ENCODE results near the gene AGPAT3. TPM values are rescaled to one million over a fixed set of nuclear protein-coding genes. Genes with fewer than 3 reads are reported as not detected.
A peak's percentile ranks its signal among the peaks of the same experiment; 100 is the strongest.

AGPAT3 gene
- total and polyA plus RNA-seq, 8 donors = 13.6 to 49.6 (median 31.4) TPM

DNA sequence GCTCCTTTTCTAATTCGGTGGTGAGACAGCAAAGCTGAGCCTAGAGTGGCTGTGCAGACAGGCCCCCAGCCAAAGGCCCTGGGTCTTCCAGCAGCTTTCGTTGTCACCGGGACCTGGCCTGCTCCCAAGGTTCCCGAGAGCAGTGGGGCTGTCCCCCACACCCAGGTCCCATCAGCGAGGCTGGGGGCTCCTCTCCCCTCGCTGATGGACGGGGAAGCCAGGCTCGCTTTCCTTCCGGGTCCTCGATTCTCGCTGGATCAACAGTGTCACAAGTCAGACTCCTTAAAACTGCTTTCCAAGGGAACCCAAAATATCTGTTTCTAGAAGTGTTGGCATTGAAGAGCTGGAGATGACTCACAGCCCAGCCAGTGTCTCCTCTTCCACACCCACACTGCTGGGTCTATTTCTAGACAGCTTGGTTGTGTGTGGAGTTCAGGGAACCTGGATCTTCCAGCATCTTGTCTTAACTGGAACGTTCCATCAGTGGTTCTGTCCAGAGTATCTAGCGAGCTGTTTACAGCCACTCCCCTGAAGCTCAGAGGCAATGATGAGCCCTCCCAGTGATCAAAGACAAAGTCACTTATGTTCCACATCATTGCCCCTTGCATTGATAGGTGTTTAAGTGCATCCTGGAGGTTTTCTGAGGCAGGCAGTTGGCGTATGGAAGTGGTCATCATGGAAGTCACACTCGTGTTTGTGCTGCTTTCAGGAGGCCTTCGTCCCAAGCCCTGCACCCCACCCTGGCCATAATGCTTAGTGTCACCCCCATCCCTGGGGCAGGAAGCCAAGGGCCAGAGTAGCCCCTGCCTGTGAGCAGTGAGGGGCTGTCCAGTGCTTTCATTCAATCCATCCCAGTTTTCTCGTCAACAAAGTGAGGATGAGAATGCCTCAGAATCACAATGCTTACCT is 40.4 kb upstream of the AGPAT3 start:
- WGBS, 2 donors = 71 to 74% methylated on average over 17 of the region's 17 CpGs
- TF ChIP-seq, protein P1, sequence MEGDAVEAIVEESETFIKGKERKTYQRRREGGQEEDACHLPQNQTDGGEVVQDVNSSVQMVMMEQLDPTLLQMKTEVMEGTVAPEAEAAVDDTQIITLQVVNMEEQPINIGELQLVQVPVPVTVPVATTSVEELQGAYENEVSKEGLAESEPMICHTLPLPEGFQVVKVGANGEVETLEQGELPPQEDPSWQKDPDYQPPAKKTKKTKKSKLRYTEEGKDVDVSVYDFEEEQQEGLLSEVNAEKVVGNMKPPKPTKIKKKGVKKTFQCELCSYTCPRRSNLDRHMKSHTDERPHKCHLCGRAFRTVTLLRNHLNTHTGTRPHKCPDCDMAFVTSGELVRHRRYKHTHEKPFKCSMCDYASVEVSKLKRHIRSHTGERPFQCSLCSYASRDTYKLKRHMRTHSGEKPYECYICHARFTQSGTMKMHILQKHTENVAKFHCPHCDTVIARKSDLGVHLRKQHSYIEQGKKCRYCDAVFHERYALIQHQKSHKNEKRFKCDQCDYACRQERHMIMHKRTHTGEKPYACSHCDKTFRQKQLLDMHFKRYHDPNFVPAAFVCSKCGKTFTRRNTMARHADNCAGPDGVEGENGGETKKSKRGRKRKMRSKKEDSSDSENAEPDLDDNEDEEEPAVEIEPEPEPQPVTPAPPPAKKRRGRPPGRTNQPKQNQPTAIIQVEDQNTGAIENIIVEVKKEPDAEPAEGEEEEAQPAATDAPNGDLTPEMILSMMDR (IDR thresholded peaks at IDR 0.05) = no peak
- no peak overlapping the region for H3K27ac ChIP-seq
- ATAC-seq (peak in 2 of 4 donors; percentile 19 to 25), FAIRE-seq (no peak), DNase-seq (peak in 2 of 6 donors; percentile 44 to 47)
- no peaks in the 10 kb centered on the region for H3K27me3 ChIP-seq
- no peak overlapping the region for H3K4me3 ChIP-seq
- no peaks in the 10 kb centered on the region for H3K4me1 ChIP-seq
- no peaks in the 10 kb centered on the region for H3K36me3 ChIP-seq
- intact Hi-C loops (cut with DNase I) = no loop called here
- H3K9me3 ChIP-seq = no peaks in the 10 kb centered on the region

DNA sequence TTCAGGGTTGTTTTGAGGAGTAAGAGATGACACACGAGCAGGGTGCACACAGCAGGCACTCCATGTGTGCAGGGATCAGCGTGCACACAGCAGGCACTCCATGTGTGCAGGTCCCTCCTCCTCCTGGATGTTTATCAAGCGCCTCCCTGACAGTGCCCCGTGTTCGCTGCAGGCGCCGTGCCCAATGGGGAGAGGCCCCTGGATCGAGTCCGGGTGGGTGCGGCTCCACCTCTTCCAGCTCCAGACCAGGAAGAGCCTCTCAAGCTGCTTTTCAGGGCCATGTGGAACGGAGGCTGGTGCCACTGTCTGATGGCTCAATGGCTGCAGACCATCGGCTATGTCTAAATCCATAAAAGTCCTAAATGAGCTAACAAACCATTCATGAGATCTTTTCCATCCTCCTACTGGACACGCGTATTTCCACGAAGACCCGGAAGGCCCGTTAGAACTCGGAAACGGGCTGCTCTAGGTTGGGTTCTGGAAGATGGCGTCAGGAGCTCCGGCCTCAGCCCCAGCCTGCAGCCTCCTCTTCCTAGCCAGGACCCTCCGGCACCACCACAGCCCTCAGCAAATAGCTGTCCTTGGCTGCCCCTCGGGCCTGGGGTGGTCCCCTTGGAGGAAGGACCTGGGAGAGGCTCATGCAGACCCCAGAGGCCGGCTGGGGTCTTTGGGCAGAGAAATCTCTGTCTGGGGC is 39.6 kb upstream of the AGPAT3 start:
- no peaks in the 10 kb centered on the region for H3K36me3 ChIP-seq
- H3K4me3 ChIP-seq = no peak overlapping the region
- DNase-seq = peak in 2 of 6 donors; percentile 33 to 41
- 73 to 82% methylated on average over 24 of the region's 24 CpGs for WGBS, 2 donors
- TF ChIP-seq, protein P1 (IDR thresholded peaks at IDR 0.05) = no peak
- intact Hi-C loops (cut with DNase I) = no loop called here
- no peak for FAIRE-seq
- ATAC-seq = no peak
- H3K27me3 ChIP-seq = no peaks in the 10 kb centered on the region
- H3K9me3 ChIP-seq = no peaks in the 10 kb centered on the region
- H3K27ac ChIP-seq = no peak overlapping the region
- H3K4me1 ChIP-seq = no peaks in the 10 kb centered on the region

DNA sequence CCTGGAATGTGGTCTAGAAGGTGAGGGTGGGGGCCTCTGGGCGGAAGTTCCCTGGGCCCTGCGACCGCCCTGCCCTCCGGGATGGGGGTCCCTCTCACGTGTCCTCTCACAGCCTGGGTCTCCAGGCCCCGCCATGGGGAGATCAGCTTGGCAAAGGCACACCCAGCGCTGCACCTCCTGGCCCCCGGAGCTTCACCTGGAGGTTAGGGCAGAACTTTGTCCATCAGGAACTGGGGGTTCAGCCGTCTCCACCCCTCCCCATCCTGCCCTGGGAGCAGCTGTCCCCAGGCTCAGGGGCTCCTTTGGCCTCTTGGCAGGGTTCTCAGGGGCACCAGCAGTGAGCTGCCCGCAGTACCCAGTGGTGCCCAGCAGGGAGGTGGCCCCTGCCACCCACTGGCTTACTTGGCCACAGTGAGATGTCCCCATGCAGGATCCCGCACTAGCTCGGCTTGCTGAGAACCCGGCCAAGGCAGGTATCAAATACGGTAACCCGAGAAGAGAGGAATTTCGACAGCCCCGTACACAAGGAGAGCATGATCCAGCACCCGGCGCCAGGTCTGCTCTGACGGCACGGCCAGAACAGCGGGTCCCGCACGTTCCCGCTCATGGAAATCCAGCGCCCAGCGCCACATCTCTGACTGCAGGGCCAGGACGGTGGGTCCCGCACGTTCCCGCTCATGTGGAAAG is 38.9 kb upstream of the AGPAT3 start:
- WGBS, 2 donors = 27 to 32% methylated on average over 30 to 31 of the region's 31 CpGs
- no peaks in the 10 kb centered on the region for H3K27me3 ChIP-seq
- ATAC-seq (peak in 3 of 4 donors; percentile 23 to 68 (median 57)), FAIRE-seq (no peak), DNase-seq (peak in 2 of 6 donors; percentile 55)
- no peaks in the 10 kb centered on the region for H3K9me3 ChIP-seq
- H3K4me3 ChIP-seq = no peak overlapping the region
- H3K27ac ChIP-seq = no peak overlapping the region
- H3K4me1 ChIP-seq = no peaks in the 10 kb centered on the region
- H3K36me3 ChIP-seq = no peaks in the 10 kb centered on the region
- intact Hi-C loops (cut with DNase I) = no loop called here
- TF ChIP-seq, protein P1 (IDR thresholded peaks at IDR 0.05) = no peak

DNA sequence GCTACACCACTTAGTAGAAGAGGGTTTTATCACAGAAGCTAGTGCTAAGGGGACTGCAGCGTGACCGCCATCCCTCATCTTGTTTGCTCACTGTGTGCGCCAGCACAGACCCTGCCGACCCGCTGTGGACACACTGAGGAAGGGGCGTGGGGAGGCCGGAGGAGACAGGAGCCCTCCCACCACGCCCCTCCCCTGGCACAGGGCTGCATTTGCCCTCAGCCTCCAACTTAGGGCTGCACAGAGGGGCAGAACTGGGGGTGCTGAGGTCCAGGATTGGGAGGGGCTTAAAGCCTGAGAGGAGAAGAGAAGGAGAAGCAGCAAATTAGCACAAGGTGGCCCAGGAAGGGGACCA is 38.4 kb upstream of the AGPAT3 start:
- TF ChIP-seq, protein P1 (IDR thresholded peaks at IDR 0.05) = no peak
- Histone ChIP-seq H3K27me3 (no peaks in the 10 kb centered on the region), H3K36me3 (no peaks in the 10 kb centered on the region), H3K4me3 (no peak overlapping the region), H3K4me1 (no peaks in the 10 kb centered on the region), H3K27ac (no peak overlapping the region), H3K9me3 (no peaks in the 10 kb centered on the region)
- 25% methylated on average over 8 of the region's 8 CpGs for WGBS, 2 donors
- peak in 2 of 4 donors; percentile 23 to 40 for ATAC-seq
- intact Hi-C loops (cut with DNase I) = no loop called here
- DNase-seq = peak in 2 of 6 donors; percentile 42 to 51
- FAIRE-seq = no peak

Measured in pancreas (tissue), 10 donors.